ENCODE results near the gene ATE1. TPM values are rescaled to one million over a fixed set of nuclear protein-coding genes. Genes with fewer than 3 reads are reported as not detected.
"Not testable (repeated sequence)": the region's sequence is repeated elsewhere in the genome, so short reads cannot be mapped to it uniquely, and the experiment has no call there.

The ATE1 gene
- total RNA-seq, 2 experiments from 2014 or later = 13.6 to 17.5 TPM

- H3K27ac Mint-ChIP-seq = no peak overlapping the region
- H3K4me1 Mint-ChIP-seq (ENCODE audit: low read depth) = no peaks in the 10 kb centered on the region
- intact Hi-C loops (cut with micrococcal nuclease) = no loop called here
- DNase-seq = no peak
- H3K36me3 Mint-ChIP-seq (ENCODE audit: low read depth) = no peaks in the 10 kb centered on the region
- peaks cover 20% of the 10 kb centered on the region for H3K27me3 Mint-ChIP-seq (ENCODE audit: low read depth)
- H3K9me3 Mint-ChIP-seq = no peaks in the 10 kb centered on the region
- no peak overlapping the region for H3K4me3 Mint-ChIP-seq
- CTCF ChIA-PET = no interaction called here
These were observed 216.9 kb downstream of the ATE1 start for GRCh38 chr10:121710971-121711370.

GRCh38 chr10:121710207-121710606 lies 217.6 kb downstream of the ATE1 start:
- Mint-ChIP-seq H3K27ac (no peak overlapping the region), H3K4me1 (ENCODE audit: low read depth) (no peaks in the 10 kb centered on the region), H3K4me3 (no peak overlapping the region), H3K36me3 (ENCODE audit: low read depth) (no peaks in the 10 kb centered on the region), H3K27me3 (ENCODE audit: low read depth) (peaks cover 20% of the 10 kb centered on the region), H3K9me3 (no peaks in the 10 kb centered on the region)
- intact Hi-C loops (cut with micrococcal nuclease) = no loop called here
- DNase-seq = no peak
- CTCF ChIA-PET = no interaction called here

GRCh38 chr10:121709675-121710073 lies 218.2 kb downstream of the ATE1 start:
- H3K27me3 Mint-ChIP-seq (ENCODE audit: low read depth) = peaks cover 20% of the 10 kb centered on the region
- H3K9me3 Mint-ChIP-seq = no peaks in the 10 kb centered on the region
- CTCF ChIA-PET = no interaction called here
- no peaks in the 10 kb centered on the region for H3K4me1 Mint-ChIP-seq (ENCODE audit: low read depth)
- no peaks in the 10 kb centered on the region for H3K36me3 Mint-ChIP-seq (ENCODE audit: low read depth)
- no peak overlapping the region for H3K4me3 Mint-ChIP-seq
- no peak for DNase-seq
- intact Hi-C loops (cut with micrococcal nuclease) = no loop called here
- H3K27ac Mint-ChIP-seq = no peak overlapping the region

GRCh38 chr10:121708728-121709674 lies 218.8 kb downstream of the ATE1 start:
- CTCF ChIA-PET = no interaction called here
- no peak overlapping the region for H3K27ac Mint-ChIP-seq
- intact Hi-C loops (cut with micrococcal nuclease) = no loop called here
- H3K27me3 Mint-ChIP-seq (ENCODE audit: low read depth) = peaks cover 20% of the 10 kb centered on the region
- no peaks in the 10 kb centered on the region for H3K4me1 Mint-ChIP-seq (ENCODE audit: low read depth)
- no peak for DNase-seq
- H3K36me3 Mint-ChIP-seq (ENCODE audit: low read depth) = no peaks in the 10 kb centered on the region
- H3K4me3 Mint-ChIP-seq = no peak overlapping the region
- H3K9me3 Mint-ChIP-seq = no peaks in the 10 kb centered on the region

GRCh38 chr10:121702351-121703320 lies 225.2 kb downstream of the ATE1 start:
- Mint-ChIP-seq H3K27me3 (ENCODE audit: low read depth) (peaks cover 8% of the 10 kb centered on the region), H3K36me3 (ENCODE audit: low read depth) (no peaks in the 10 kb centered on the region), H3K9me3 (peaks cover 7% of the 10 kb centered on the region), H3K27ac (no peak overlapping the region), H3K4me1 (ENCODE audit: low read depth) (no peaks in the 10 kb centered on the region), H3K4me3 (no peak overlapping the region)
- no peak for DNase-seq
- CTCF ChIA-PET = interaction anchor here (0.6 kb wide), 1 partner anchor 147 kb away, joined by 3 read pairs; no protein-coding TSS in a partner anchor
- intact Hi-C loops (cut with micrococcal nuclease) = no loop called here

GRCh38 chr10:121700416-121700815 lies 227.4 kb downstream of the ATE1 start:
- Mint-ChIP-seq H3K27me3 (ENCODE audit: low read depth) (peaks cover 2% of the 10 kb centered on the region), H3K27ac (no peak overlapping the region), H3K4me3 (no peak overlapping the region), H3K36me3 (ENCODE audit: low read depth) (no peaks in the 10 kb centered on the region), H3K9me3 (peaks cover 7% of the 10 kb centered on the region), H3K4me1 (ENCODE audit: low read depth) (no peaks in the 10 kb centered on the region)
- no peak for DNase-seq
- CTCF ChIA-PET = no interaction called here
- intact Hi-C loops (cut with micrococcal nuclease) = no loop called here

- H3K27ac Mint-ChIP-seq; H3K4me3 Mint-ChIP-seq; H3K4me1 Mint-ChIP-seq (ENCODE audit: low read depth); H3K9me3 Mint-ChIP-seq; H3K36me3 Mint-ChIP-seq (ENCODE audit: low read depth); DNase-seq; H3K27me3 Mint-ChIP-seq (ENCODE audit: low read depth); CTCF ChIA-PET; intact Hi-C loops (cut with micrococcal nuclease): not testable (repeated sequence)
These were observed 228.1 kb downstream of the ATE1 start for GRCh38 chr10:121699703-121700102.

GRCh38 chr10:121698902-121699301 lies 228.9 kb downstream of the ATE1 start:
- CTCF ChIA-PET = interaction anchor here (0.6 kb wide), 1 partner anchor 201 kb away, joined by 3 read pairs; no protein-coding TSS in a partner anchor
- no peaks in the 10 kb centered on the region for H3K4me1 Mint-ChIP-seq (ENCODE audit: low read depth)
- H3K9me3 Mint-ChIP-seq = peaks cover 7% of the 10 kb centered on the region
- peaks cover 2% of the 10 kb centered on the region for H3K27me3 Mint-ChIP-seq (ENCODE audit: low read depth)
- H3K27ac Mint-ChIP-seq = no peak overlapping the region
- DNase-seq = no peak
- no peaks in the 10 kb centered on the region for H3K36me3 Mint-ChIP-seq (ENCODE audit: low read depth)
- no peak overlapping the region for H3K4me3 Mint-ChIP-seq
- intact Hi-C loops (cut with micrococcal nuclease) = no loop called here

- Mint-ChIP-seq H3K9me3 (peaks cover 7% of the 10 kb centered on the region), H3K36me3 (ENCODE audit: low read depth) (no peaks in the 10 kb centered on the region), H3K4me3 (no peak overlapping the region), H3K4me1 (ENCODE audit: low read depth) (no peaks in the 10 kb centered on the region), H3K27ac (no peak overlapping the region), H3K27me3 (ENCODE audit: low read depth) (peaks cover 2% of the 10 kb centered on the region)
- DNase-seq = no peak
- CTCF ChIA-PET = interaction anchor here (0.6 kb wide), 1 partner anchor 201 kb away, joined by 3 read pairs; no protein-coding TSS in a partner anchor
- intact Hi-C loops (cut with micrococcal nuclease) = no loop called here
These were observed 229.5 kb downstream of the ATE1 start for GRCh38 chr10:121698336-121698735.

GRCh38 chr10:121696854-121697253 lies 231.0 kb downstream of the ATE1 start:
- Mint-ChIP-seq H3K9me3 (peaks cover 7% of the 10 kb centered on the region), H3K4me1 (ENCODE audit: low read depth) (no peaks in the 10 kb centered on the region), H3K27me3 (ENCODE audit: low read depth) (peaks cover 2% of the 10 kb centered on the region), H3K4me3 (no peak overlapping the region), H3K36me3 (ENCODE audit: low read depth) (no peaks in the 10 kb centered on the region), H3K27ac (no peak overlapping the region)
- peak; percentile 27 for DNase-seq
- CTCF ChIA-PET = interaction anchor here (0.6 to 1.6 kb wide), 4 partner anchors 33 to 490 kb away, joined by 3 read pairs; no protein-coding TSS in a partner anchor
- intact Hi-C loops (cut with micrococcal nuclease) = no loop called here

- Mint-ChIP-seq H3K4me1 (ENCODE audit: low read depth) (no peaks in the 10 kb centered on the region), H3K27me3 (ENCODE audit: low read depth) (peaks cover 2% of the 10 kb centered on the region), H3K27ac (no peak overlapping the region), H3K36me3 (ENCODE audit: low read depth) (no peaks in the 10 kb centered on the region), H3K4me3 (no peak overlapping the region), H3K9me3 (peaks cover 7% of the 10 kb centered on the region)
- intact Hi-C loops (cut with micrococcal nuclease) = no loop called here
- DNase-seq = no peak
- CTCF ChIA-PET = interaction anchor here (0.6 to 1.6 kb wide), 2 partner anchors 33 to 491 kb away, joined by 3 read pairs; no protein-coding TSS in a partner anchor
These were observed 231.9 kb downstream of the ATE1 start for GRCh38 chr10:121695731-121696464.
